ENCODE data around the gene SOBP. TPM values are rescaled to one million over a fixed set of nuclear protein-coding genes. Genes with fewer than 3 reads are reported as not detected.

Gene SOBP
- total RNA-seq, 1 experiment from 2014 or later: 10.1 TPM

- no peak for DNase-seq (ENCODE audit: low spot score)
- ATAC-seq: no peak; the same call in 1 of the 2 replicates
- peak overlapping the region; percentile 5; the same call in 1 of the 2 replicates for H3K27ac Mint-ChIP-seq
- no peak overlapping the region for H3K4me3 Mint-ChIP-seq
- H3K4me1 Mint-ChIP-seq: peaks cover 42% of the 10 kb centered on the region
- TF ChIP-seq, protein P1, sequence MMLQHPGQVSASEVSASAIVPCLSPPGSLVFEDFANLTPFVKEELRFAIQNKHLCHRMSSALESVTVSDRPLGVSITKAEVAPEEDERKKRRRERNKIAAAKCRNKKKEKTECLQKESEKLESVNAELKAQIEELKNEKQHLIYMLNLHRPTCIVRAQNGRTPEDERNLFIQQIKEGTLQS (CRISPR knock-in tag; conservative IDR thresholded peaks at IDR 0.05): no peak
- TF ChIP-seq TCF7 (CRISPR knock-in tag; IDR thresholded peaks at IDR 0.05; ENCODE audit: low read depth) (no peak), FOXK1 (CRISPR knock-in tag; IDR thresholded peaks at IDR 0.05) (no peak), MLX (CRISPR knock-in tag; IDR thresholded peaks at IDR 0.05) (no peak), PREB (CRISPR knock-in tag; IDR thresholded peaks at IDR 0.05; ENCODE audit: borderline replicate concordance) (no peak)
- TF ChIP-seq, protein P2, sequence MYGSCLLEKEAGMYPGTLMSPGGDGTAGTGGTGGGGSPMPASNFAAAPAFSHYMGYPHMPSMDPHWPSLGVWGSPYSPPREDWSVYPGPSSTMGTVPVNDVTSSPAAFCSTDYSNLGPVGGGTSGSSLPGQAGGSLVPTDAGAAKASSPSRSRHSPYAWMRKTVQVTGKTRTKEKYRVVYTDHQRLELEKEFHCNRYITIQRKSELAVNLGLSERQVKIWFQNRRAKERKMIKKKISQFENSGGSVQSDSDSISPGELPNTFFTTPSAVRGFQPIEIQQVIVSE (CRISPR knock-in tag; IDR thresholded peaks at IDR 0.05; ENCODE audit: borderline replicate concordance): no peak
- TF ChIP-seq, protein P3, sequence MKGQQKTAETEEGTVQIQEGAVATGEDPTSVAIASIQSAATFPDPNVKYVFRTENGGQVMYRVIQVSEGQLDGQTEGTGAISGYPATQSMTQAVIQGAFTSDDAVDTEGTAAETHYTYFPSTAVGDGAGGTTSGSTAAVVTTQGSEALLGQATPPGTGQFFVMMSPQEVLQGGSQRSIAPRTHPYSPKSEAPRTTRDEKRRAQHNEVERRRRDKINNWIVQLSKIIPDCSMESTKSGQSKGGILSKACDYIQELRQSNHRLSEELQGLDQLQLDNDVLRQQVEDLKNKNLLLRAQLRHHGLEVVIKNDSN (CRISPR knock-in tag; IDR thresholded peaks at IDR 0.05): no peak
- CTCF ChIA-PET: interaction anchor here (0.6 to 1.0 kb wide), 3 partner anchors 149 to 381 kb away, joined by 3 to 5 read pairs (median 3); no protein-coding TSS in a partner anchor
- H3K36me3 Mint-ChIP-seq: no peaks in the 10 kb centered on the region
- no peaks in the 10 kb centered on the region; the same call in none of the 2 replicates for H3K27me3 Mint-ChIP-seq (ENCODE audit: low read depth)
- POLR2A ChIA-PET: no interaction called here
- H3K9me3 Mint-ChIP-seq: peaks cover 9% of the 10 kb centered on the region
Observed at GRCh38 chr6:107699697-107700325, 209.9 kb downstream of the SOBP start.

DNA sequence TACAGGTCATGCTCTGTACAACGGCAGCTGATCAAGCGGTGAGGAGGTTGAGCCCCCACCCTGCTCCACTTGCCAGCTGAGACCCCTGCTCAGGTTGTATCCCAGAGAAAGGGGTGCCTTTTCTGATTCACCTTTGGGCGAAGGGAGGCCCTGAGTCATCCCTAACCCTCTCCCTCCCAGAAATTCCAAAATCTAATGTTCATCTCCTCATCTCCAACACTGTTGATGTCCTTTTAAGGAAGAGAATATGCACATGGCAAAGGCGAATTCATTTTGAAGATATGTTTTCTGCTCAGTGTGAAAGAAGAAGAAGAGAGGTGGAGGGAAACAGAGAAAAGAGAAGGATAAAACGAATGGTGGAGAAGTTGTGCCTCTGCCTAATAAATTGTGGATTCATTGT, 213.7 kb downstream of the SOBP start:
- CTCF ChIA-PET: no interaction called here
- POLR2A ChIA-PET: no interaction called here
- TF ChIP-seq OVOL2 (CRISPR knock-in tag; IDR thresholded peaks at IDR 0.05; ENCODE audit: borderline replicate concordance): no peak
- TF ChIP-seq SMAD3 (CRISPR knock-in tag; IDR thresholded peaks at IDR 0.05; ENCODE audit: borderline replicate concordance): no peak
- TF ChIP-seq PRRX2 (CRISPR knock-in tag; IDR thresholded peaks at IDR 0.05): no peak
- no peak for TF ChIP-seq MLX (CRISPR knock-in tag; IDR thresholded peaks at IDR 0.05)
- no peak for TF ChIP-seq EMX1 (CRISPR knock-in tag; IDR thresholded peaks at IDR 0.05)
- TF ChIP-seq, protein P1 (CRISPR knock-in tag; conservative IDR thresholded peaks at IDR 0.05): no peak
- TF ChIP-seq ZNF425 (CRISPR knock-in tag; conservative IDR thresholded peaks at IDR 0.05): no peak
- no peak for TF ChIP-seq RELA (CRISPR knock-in tag; IDR thresholded peaks at IDR 0.05; ENCODE audit: borderline replicate concordance)

More for the DNA sequence above, 213.7 kb downstream of the SOBP start:
- Mint-ChIP-seq H3K36me3 (no peaks in the 10 kb centered on the region), H3K4me1 (peaks cover 31% of the 10 kb centered on the region), H3K27ac (no peak overlapping the region), H3K9me3 (peaks cover under 1% of the 10 kb centered on the region; the same call in 1 of the 2 replicates), H3K27me3 (ENCODE audit: low read depth) (no peaks in the 10 kb centered on the region), H3K4me3 (no peak overlapping the region)
- DNase-seq (ENCODE audit: low spot score) (no peak), ATAC-seq (no peak)

All from WTC11 (cell line).